ENCODE results near the gene FDPS. TPM values are rescaled to one million over a fixed set of nuclear protein-coding genes. Genes with fewer than 3 reads are reported as not detected.

The FDPS gene
- 350 and 458 TPM in 2 replicates for total RNA-seq

GRCh38 chr1:155308493-155309422, at the start of gene FDPS:
Gene FDPS (plus strand): TSS chr1:155308866. CDS start chr1:155309790, 924 bp downstream.

GRCh38 chr1:155261852-155262673, 46.6 kb upstream of the FDPS start, which contains the start of gene SCAMP3:
Gene SCAMP3 (minus strand): TSS chr1:155262360. CDS start chr1:155262151, 209 bp downstream.

GRCh38 chr1:155273343-155274245, 35.1 kb upstream of the FDPS start, which contains the start of gene CLK2:
Gene CLK2 (minus strand): TSS chr1:155273504. CDS start chr1:155270977, 2,527 bp downstream.

GRCh38 chr1:155277070-155277901, 31.4 kb upstream of the FDPS start, which contains the start of gene HCN3:
Gene HCN3 (plus strand): TSS chr1:155277463. CDS start chr1:155277591, 128 bp downstream.

GRCh38 chr1:155301342-155301841, 7.3 kb upstream of the FDPS start, which contains the start of gene PKLR:
Gene PKLR (minus strand): TSS chr1:155301438. CDS start chr1:155301395, 43 bp downstream.

GRCh38 chr1:155320661-155321617, 12.3 kb downstream of the FDPS start, which contains the start of gene RUSC1:
Gene RUSC1 (plus strand): TSS chr1:155320894. CDS start chr1:155321774, 880 bp downstream.

Other genes with a start within 250 kb of the FDPS start
- gene EFNA4, start 245.1 kb upstream of the FDPS start, total RNA-seq, result 13.7 and 15.3 TPM in 2 replicates
- 1.4 and 2.1 TPM in 2 replicates for gene EFNA3, start 230.0 kb upstream of the FDPS start, total RNA-seq
- gene EFNA1, start 181.0 kb upstream of the FDPS start, total RNA-seq, result 172 and 255 TPM in 2 replicates
- gene SLC50A1, start 173.0 kb upstream of the FDPS start, total RNA-seq, result 56.8 and 66.1 TPM in 2 replicates
- 28.5 and 38.7 TPM in 2 replicates for gene DPM3, start 168.3 kb upstream of the FDPS start, total RNA-seq
- 139 and 143 TPM in 2 replicates for gene KRTCAP2, start 135.6 kb upstream of the FDPS start, total RNA-seq
- 1.1 and 1.3 TPM in 2 replicates for gene TRIM46, start 135.0 kb upstream of the FDPS start, total RNA-seq
- gene THBS3, start 101.0 kb upstream of the FDPS start, total RNA-seq, result 12.6 and 13.2 TPM in 2 replicates
- gene MTX1, start 100.2 kb upstream of the FDPS start, total RNA-seq, result 23.5 and 34.1 TPM in 2 replicates
- gene ENTREP3, start 53.4 kb upstream of the FDPS start, total RNA-seq, result 2.4 and 2.5 TPM in 2 replicates
- gene SCAMP3, start 46.5 kb upstream of the FDPS start, total RNA-seq, result 25.8 and 28.2 TPM in 2 replicates
- gene CLK2, start 35.4 kb upstream of the FDPS start, total RNA-seq, result 18.5 and 20.6 TPM in 2 replicates
- gene HCN3, start 31.4 kb upstream of the FDPS start, total RNA-seq, result 0.34 and 0.76 TPM in 2 replicates
- gene PKLR, start 7.4 kb upstream of the FDPS start, total RNA-seq, result not detected in 2 replicates
- gene RUSC1, start 12.0 kb downstream of the FDPS start, total RNA-seq, result 8.2 and 9.2 TPM in 2 replicates

Data from dermis lymphatic vessel endothelial cell (primary cell).